Measurements from ENCODE around the gene SNRNP200.

GRCh38 chr2:96265840-96266679 is 39.3 kb downstream of the SNRNP200 start, which contains the start of the genes CIAO1 and TMEM127:
- TF ChIP-seq CTCF (IDR thresholded peaks at IDR 0.05) (peak in 2 of 7 experiments; percentile 9 to 24), POLR2AphosphoS5 (IDR thresholded peaks at IDR 0.05) (peak; percentile 78 to 97 (median 89))
